Subcutaneous adipose tissue (tissue), 4 donors: ENCODE measurements around the gene DNM3. TPM values are rescaled to one million over a fixed set of nuclear protein-coding genes. Genes with fewer than 3 reads are reported as not detected.

Source experiments
- CTCF ChIP-seq: fragments of 450-650 bp; IDR thresholded peaks from one replicate; pipeline ENCODE4 v1.5.1; 2016; ENCODE audit warnings: low read depth, mild to moderate bottlenecking, control low read depth, antibody characterized with exemption, moderate library complexity
- total RNA-seq, 4 donors: library from RNA; depleted of rRNA; stranded (reverse); fragments of >200 nt; gene quantifications; one replicate each; pipeline ENCODE4 v1.1.0, GENCODE V29; 2016

The DNM3 gene
- total RNA-seq, 4 donors from 2014 or later, result 4.1 to 8.8 (median 7.6) TPM

GRCh38 chr1:172090511-172090817 is 249.2 kb downstream of the DNM3 start:
- TF ChIP-seq CTCF, result no peak

- no peak for TF ChIP-seq CTCF
These were observed 254.5 kb downstream of the DNM3 start for GRCh38 chr1:172095846-172096245.

- TF ChIP-seq CTCF, result no peak
These were observed 263.9 kb downstream of the DNM3 start for GRCh38 chr1:172105230-172105629.

GRCh38 chr1:172107316-172107975 is 266.1 kb downstream of the DNM3 start:
- TF ChIP-seq CTCF, result no peak

GRCh38 chr1:172108161-172108893 is 267.0 kb downstream of the DNM3 start:
- TF ChIP-seq CTCF, result no peak

- no peak for TF ChIP-seq CTCF
These were observed 268.1 kb downstream of the DNM3 start for GRCh38 chr1:172109359-172109758.

GRCh38 chr1:172112576-172112975 is 271.3 kb downstream of the DNM3 start:
- no peak for TF ChIP-seq CTCF
